Dermis blood vessel endothelial cell (primary cell): ENCODE results near the gene CTNNA1. TPM values are rescaled to one million over a fixed set of nuclear protein-coding genes. Genes with fewer than 3 reads are reported as not detected.
"Not testable (repeated sequence)": the region's sequence is repeated elsewhere in the genome, so short reads cannot be mapped to it uniquely, and the experiment has no call there.

Experiments
- DNase-seq: peaks from one replicate; pipeline ENCODE4 v3.0.0; 2010
- total RNA-seq: library from RNA; depleted of rRNA; stranded (reverse); fragments of >200 nt; gene quantifications from 2 replicates; pipeline ENCODE4 v1.2.3, GENCODE V29; 2014

The CTNNA1 gene
- total RNA-seq, 1 donor from 2014 or later: 643 TPM

DNA sequence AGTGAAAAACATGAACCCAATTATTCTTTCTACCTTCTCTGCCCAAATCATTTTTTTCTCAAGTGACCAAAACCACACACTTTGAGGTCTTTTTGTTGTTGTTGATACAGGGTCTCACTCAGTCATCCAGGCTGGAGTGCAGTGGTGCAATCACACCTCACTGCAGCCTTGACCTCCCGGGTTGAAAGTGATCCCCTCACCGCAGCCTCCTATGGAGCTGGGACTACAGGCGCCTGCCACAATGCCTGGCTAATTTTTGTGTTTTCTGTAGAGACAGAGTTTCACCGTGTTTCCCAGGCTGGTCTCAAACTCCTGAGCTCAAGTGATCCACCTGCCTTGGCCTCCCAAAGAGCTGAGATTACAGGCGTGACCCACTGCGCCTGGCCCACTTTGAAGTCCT lies 8.4 kb downstream of the CTNNA1 start:
- DNase-seq: not testable (repeated sequence)

DNA sequence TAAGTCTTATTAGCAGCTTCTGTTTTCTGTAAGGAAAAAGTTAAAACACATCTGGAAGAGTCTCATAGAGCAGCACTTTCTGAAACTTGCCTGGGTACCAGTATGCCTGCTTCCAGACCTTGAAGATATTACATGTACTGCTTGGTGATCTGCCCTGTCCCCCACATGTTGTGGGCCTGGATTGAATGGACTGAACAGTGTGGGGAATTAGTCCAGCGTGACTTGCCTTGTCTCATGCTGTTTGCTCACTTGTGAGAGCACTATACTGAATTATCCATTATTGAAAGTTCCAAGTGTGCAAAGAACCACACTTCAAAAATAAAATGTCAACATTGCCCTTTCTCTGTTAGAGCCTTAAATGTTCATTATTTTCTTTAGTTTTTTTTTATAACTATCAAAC lies 8.9 kb downstream of the CTNNA1 start:
- DNase-seq: no peak

DNA sequence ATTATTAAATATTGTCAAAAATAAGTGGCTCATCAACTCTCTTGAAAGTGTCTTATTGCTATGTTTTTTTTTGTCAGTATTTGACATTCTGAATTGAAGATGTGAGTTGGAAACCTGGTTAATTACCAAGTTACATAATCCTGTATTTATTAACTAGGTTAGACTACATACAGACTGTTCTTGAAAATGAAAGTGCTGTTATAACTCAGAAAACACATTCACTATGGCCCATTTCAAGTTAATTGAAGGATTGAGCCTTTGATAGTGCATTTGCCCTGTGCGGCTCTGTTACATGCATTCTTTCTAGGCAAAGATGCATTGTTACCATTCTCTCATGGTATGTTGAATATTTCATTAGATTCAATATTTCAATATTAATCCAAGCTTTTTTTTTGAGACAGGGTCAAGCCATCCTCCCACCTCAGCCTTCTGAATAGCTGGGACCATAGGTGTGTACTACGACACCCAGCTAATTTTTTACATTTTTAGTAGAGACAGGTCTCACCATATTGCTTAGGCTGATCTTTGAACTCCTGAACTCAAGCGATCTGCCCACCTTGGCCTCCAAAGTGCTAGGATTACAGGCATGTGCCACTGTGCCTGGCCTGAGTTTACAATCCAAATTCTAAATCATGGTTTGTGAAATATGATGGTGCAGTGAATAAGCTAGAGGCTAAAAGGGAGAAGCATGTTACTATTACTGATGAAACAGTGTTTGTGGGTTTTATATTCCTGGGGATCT lies 10.0 kb downstream of the CTNNA1 start:
- DNase-seq: no peak

GRCh38 chr5:138770291-138770690 lies 17.1 kb downstream of the CTNNA1 start:
- peak; percentile 28 for DNase-seq

GRCh38 chr5:138770977-138771376 lies 17.8 kb downstream of the CTNNA1 start:
- no peak for DNase-seq

DNA sequence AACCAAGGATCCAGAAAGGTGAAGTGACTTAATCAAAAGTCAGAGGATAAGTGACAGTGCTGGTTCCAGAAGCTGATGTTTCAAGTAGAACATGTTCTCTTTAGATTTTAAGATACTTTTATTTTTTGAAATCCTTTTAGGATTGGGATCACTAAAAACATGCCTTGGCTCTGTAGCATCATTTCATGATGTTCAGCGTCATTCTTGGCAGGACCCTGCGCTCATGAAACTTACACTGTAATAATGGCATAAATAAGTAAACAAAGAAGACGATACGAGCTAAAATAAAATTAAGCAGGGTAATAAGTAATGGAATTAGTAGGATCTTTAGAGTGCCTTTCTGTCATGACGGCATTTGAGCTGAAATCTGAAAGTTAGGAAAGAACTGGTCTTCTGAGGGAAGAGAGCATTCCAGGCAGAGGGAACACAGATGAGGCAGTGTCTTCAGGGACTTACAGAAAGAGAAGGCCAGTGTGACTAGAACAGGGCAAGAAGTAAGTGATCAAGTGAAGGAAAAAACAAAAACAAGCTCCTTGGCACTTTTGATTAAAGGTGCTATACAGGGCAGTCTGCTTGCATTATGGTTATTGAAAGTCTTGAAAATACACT lies 19.9 kb downstream of the CTNNA1 start:
- no peak for DNase-seq

GRCh38 chr5:138773624-138774023 lies 20.4 kb downstream of the CTNNA1 start:
- not testable (repeated sequence) for DNase-seq

DNA sequence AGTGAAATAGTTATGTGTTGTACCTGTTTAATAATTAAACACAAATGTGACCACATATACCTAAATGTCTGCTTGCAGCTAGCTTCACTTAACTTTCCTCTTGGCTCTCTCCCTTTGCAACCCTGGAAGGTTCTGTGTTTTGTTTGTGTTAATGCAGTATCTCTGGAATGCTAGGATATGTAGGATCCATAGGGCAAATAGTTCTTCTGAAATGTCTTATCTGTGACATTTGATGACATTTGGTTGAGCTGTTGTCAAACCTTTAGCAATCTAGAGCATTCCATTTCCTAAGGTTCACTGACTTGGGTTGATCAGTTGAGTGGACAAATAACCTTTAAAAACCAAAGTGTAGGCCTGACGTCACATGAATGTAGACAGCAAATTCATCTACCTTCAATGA lies 21.8 kb downstream of the CTNNA1 start:
- DNase-seq: no peak

GRCh38 chr5:138778234-138778633 lies 25.0 kb downstream of the CTNNA1 start:
- DNase-seq: no peak

- DNase-seq: no peak
Observed at GRCh38 chr5:138783976-138784375, 30.8 kb downstream of the CTNNA1 start.

DNA sequence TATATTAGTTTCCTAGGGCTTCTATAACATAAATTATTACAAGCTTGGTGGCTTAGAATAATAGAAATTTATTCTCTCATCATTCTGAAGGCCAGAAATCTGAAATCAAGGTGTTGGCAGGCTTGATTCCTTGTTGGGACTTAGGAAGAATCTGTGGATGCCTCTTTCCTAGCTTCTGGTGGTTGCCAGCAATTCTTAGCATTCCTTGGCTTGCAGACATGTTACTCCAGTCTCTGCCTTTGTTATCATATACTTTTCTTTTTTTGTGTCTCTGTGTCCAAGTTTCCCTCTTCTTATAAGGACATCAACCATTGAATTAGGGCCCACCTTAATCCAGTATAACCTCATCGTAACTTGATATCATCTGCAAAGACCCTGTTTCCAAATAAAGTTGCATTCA lies 31.4 kb downstream of the CTNNA1 start:
- DNase-seq: no peak

GRCh38 chr5:138789771-138790242 lies 36.6 kb downstream of the CTNNA1 start:
- DNase-seq: peak; percentile 68

- DNase-seq: no peak
Observed at GRCh38 chr5:138790684-138791083, 37.5 kb downstream of the CTNNA1 start.

GRCh38 chr5:138792195-138792790 lies 39.1 kb downstream of the CTNNA1 start:
- no peak for DNase-seq

DNA sequence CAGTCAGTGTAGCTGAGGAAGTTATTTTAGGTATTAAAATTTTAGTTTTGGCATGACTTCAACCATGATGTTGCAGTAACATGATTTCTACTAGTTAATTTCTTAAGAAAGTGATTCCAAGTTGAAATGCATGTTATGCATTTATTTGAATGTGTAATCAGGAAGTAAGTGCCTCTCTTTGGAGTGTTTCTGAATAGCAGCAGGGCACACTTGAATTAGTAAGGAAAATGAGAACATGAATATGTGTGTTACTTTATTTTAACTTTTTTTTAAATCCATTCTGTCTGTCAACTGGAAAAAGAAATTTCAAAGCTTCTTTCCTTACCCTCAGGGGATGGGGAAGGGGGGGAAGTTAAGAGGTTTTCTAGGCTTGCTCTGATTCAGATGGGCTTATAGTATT lies 40.4 kb downstream of the CTNNA1 start:
- no peak for DNase-seq

- DNase-seq: no peak
Observed at GRCh38 chr5:138803285-138803684, 50.1 kb downstream of the CTNNA1 start.

- DNase-seq: no peak
Observed at GRCh38 chr5:138803935-138804334, 50.7 kb downstream of the CTNNA1 start.

DNA sequence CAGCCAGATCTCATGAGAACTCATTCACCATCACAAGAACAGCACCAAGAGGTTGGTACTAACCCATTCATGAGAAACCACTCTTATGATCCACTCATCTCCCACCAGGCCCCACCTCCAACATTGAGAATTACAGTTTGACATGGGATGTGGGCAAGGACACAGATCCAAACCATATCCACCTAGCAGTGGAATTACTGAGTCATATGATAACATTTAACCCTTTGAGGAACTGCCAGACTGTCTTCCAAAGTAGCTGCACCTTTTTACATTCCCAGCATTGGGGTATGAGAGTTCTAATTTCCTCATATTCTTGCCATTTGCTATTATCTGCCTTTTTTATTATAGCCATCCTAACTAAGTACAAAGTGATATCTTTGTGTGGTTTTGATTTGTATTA lies 51.9 kb downstream of the CTNNA1 start:
- no peak for DNase-seq

DNA sequence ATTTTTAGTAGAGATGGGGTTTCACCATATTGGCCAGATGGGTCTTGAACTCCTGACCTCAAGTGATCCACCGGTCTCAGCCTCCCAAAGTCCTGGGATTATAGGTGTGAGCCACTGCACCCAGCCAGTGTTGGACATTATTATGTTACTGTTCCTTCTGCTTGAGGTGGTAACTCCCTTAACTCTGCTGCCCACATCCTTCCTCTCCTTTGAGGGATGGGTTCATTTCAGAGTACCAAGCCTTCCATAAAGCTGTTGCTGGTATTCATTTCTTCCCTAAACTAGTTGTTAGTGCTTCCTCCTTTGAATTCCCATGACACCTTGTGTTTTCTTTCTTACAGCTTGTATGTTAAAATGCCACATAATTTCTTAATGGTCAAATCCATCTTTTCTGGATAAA lies 54.0 kb downstream of the CTNNA1 start:
- no peak for DNase-seq

GRCh38 chr5:138809391-138809790 lies 56.2 kb downstream of the CTNNA1 start:
- no peak for DNase-seq

- not testable (repeated sequence) for DNase-seq
Observed at GRCh38 chr5:138810861-138811260, 57.6 kb downstream of the CTNNA1 start.

GRCh38 chr5:138815529-138815928 lies 62.3 kb downstream of the CTNNA1 start:
- DNase-seq: no peak

GRCh38 chr5:138817241-138817640 lies 64.0 kb downstream of the CTNNA1 start:
- DNase-seq: no peak

DNA sequence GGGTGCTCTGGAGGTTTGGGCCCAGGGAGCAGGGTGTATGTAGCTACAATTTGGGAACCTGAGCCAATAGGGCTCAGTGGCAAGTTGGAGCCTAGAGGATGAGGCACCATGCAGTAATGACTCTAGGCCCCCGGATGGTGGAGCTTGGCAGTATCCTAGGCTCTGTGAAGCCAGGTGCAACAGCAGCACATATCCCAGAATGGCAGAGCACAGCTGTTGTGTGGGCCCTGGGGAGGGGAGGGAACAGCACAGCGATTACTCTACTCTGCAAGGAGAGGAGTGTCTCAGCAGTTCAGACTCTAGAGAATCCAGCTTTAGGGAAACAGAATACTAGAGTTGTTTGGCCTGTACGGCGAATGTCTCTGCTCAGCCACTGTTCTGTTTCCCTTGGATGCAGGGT lies 65.9 kb downstream of the CTNNA1 start:
- DNase-seq: no peak
